H1 (cell line): ENCODE measurements around the gene SEMA6A. TPM values are rescaled to one million over a fixed set of nuclear protein-coding genes. Genes with fewer than 3 reads are reported as not detected.

Source experiments
- CTCF ChIA-PET: fragments of 300-600 bp; sonication (Branson Sonifier 250); formaldehyde crosslinking; loops from one replicate; lab custom pipeline; 2021; ENCODE audit not compliant: partially characterized antibody; lab: Charles Lee
- POLR2A ChIA-PET: fragments of 300-600 bp; sonication (Branson Sonifier 250); formaldehyde crosslinking; loops from one replicate; lab custom pipeline; 2021; ENCODE audit warnings: inconsistent platforms; ENCODE audit not compliant: partially characterized antibody; lab: Charles Lee
- DNase-seq, 2 experiments: peaks; one replicate each; pipeline versions ENCODE4 v3.0.0 to v3.0.0-alpha.2; 2010 to 2022; ENCODE audit warnings: low spot score in 2 of 2, low read depth in 1 of 2, mixed read lengths in 1 of 2
- FAIRE-seq: peaks from 2 replicates; lab custom pipeline; 2011; peaks lifted over from hg19 to GRCh38; lab: Jason Lieb, UNC
- H2AFZ ChIP-seq: 2 replicates; pipeline ENCODE4 v1.8.1; 2012; ENCODE audit warnings: low read length, inconsistent platforms
- H2AK5ac ChIP-seq: 2 replicates; pipeline ENCODE4 v1.6.1; 2013; ENCODE audit warnings: low read depth, low read length
- H2BK120ac ChIP-seq: replicated peaks from 2 replicates; pipeline ENCODE3; 2013; ENCODE audit warnings: low read depth, low read length, inconsistent platforms
- H2BK12ac ChIP-seq: 2 replicates; pipeline ENCODE4 v1.6.1; 2013; ENCODE audit warnings: low read depth, low read length
- H2BK15ac ChIP-seq: 2 replicates; pipeline ENCODE4 v1.6.1; 2013; ENCODE audit warnings: low read length
- H2BK20ac ChIP-seq: 2 replicates; pipeline ENCODE4 v1.6.1; 2013; ENCODE audit warnings: low read length
- H2BK5ac ChIP-seq: 2 replicates; pipeline ENCODE4 v1.6.1; 2013; ENCODE audit warnings: low read depth, low read length
- H3K14ac ChIP-seq: 2 replicates; pipeline ENCODE4 v1.6.1; 2013; ENCODE audit warnings: inconsistent platforms; ENCODE audit not compliant: insufficient read length
- H3K18ac ChIP-seq: 2 replicates; pipeline ENCODE4 v1.6.1; 2013; ENCODE audit warnings: low read length; ENCODE audit errors: extremely low read depth
- H3K23ac ChIP-seq: 2 replicates; pipeline ENCODE4 v1.6.1; 2013; ENCODE audit warnings: inconsistent platforms; ENCODE audit not compliant: insufficient read length
- H3K23me2 ChIP-seq: 2 replicates; pipeline ENCODE4 v1.6.1; 2013; ENCODE audit warnings: low read depth, low read length
- H3K27ac ChIP-seq: 2 replicates; pipeline ENCODE4 v1.6.1; 2011; ENCODE audit warnings: low read depth, low read length, inconsistent platforms
- H3K27me3 ChIP-seq, 4 experiments: replicated peaks in 1 of 4; 1 replicate in 1 of 4; 2 replicates in 3 of 4; pipeline versions ENCODE4 v1.6.1 to v1.8.1; 2011 to 2013; ENCODE audit warnings: low read length in 3 of 4, mild to moderate bottlenecking in 3 of 4, inconsistent platforms in 2 of 4, mixed read lengths in 2 of 4, moderate library complexity in 1 of 4; ENCODE audit not compliant: control insufficient read depth in 3 of 4, insufficient read depth in 3 of 4; ENCODE audit errors: extremely low read depth in 1 of 4
- H3K36me3 ChIP-seq, 4 experiments: 2 replicates each; pipeline versions ENCODE4 v1.6.1 to v1.8.1; 2011 to 2013; ENCODE audit warnings: mild to moderate bottlenecking in 4 of 4, low read length in 3 of 4, moderate library complexity in 2 of 4, control low read depth in 1 of 4, inconsistent platforms in 1 of 4; ENCODE audit not compliant: insufficient read depth in 4 of 4, control insufficient read depth in 2 of 4
- H3K4ac ChIP-seq: replicated peaks from 2 replicates; pipeline ENCODE3; 2013; ENCODE audit warnings: low read length, low read depth, mixed read lengths, inconsistent platforms; ENCODE audit not compliant: insufficient read length
- H3K4me1 ChIP-seq, 4 experiments: replicated peaks in 1 of 4; 1 replicate in 1 of 4; 2 replicates in 3 of 4; pipeline versions ENCODE4 v1.6.1 to v1.8.1; 2011 to 2013; ENCODE audit warnings: low read length in 3 of 4, inconsistent platforms in 2 of 4, mixed read lengths in 1 of 4; ENCODE audit not compliant: insufficient read depth in 4 of 4, control insufficient read depth in 3 of 4
- H3K4me2 ChIP-seq, 2 experiments: 2 replicates each; pipeline versions ENCODE4 v1.6.1 to v1.8.1; 2011 to 2013; ENCODE audit warnings: low read depth in 2 of 2, low read length in 2 of 2, control low read depth in 1 of 2, inconsistent platforms in 1 of 2, mild to moderate bottlenecking in 1 of 2; ENCODE audit not compliant: insufficient read depth in 1 of 2
- H3K4me3 ChIP-seq, 4 experiments: fragments of 200-600, 300-600 bp in 1 of 4; sonication (generic), shearing (Covaris generic), sonication (Bioruptor Twin) in 1 of 4; 2 replicates each; pipeline versions ENCODE4 v1.5.1 to v1.8.1; 2011 to 2016; ENCODE audit warnings: low read length in 4 of 4, low read depth in 3 of 4, control low read depth in 2 of 4, inconsistent platforms in 2 of 4, mild to moderate bottlenecking in 2 of 4, mixed read lengths in 1 of 4, moderate library complexity in 1 of 4; ENCODE audit not compliant: insufficient read depth in 2 of 4; ENCODE audit errors: extremely low read depth in 1 of 4
- H3K56ac ChIP-seq: replicated peaks from 2 replicates; pipeline ENCODE3; 2013; ENCODE audit warnings: low read depth, mild to moderate bottlenecking, mixed read lengths, low read length, inconsistent platforms; ENCODE audit not compliant: insufficient read length
- H3K79me1 ChIP-seq: 2 replicates; pipeline ENCODE4 v1.6.1; 2013; ENCODE audit warnings: low read depth, low read length, control low read depth
- H3K79me2 ChIP-seq, 2 experiments: 2 replicates each; pipeline versions ENCODE4 v1.6.1 to v1.8.1; 2012 to 2013; ENCODE audit warnings: low read length in 2 of 2, mild to moderate bottlenecking in 2 of 2, inconsistent platforms in 1 of 2; ENCODE audit not compliant: insufficient read depth in 2 of 2, control insufficient read depth in 1 of 2
- H3K9ac ChIP-seq, 4 experiments: replicated peaks in 1 of 4; 1 replicate in 1 of 4; 2 replicates in 3 of 4; pipeline versions ENCODE4 v1.6.1 to v1.8.1; 2011 to 2013; ENCODE audit warnings: low read depth in 3 of 4, low read length in 3 of 4, control low read depth in 2 of 4, mild to moderate bottlenecking in 2 of 4, moderate library complexity in 2 of 4, inconsistent platforms in 1 of 4; ENCODE audit errors: extremely low read depth in 1 of 4
- H3K9me3 ChIP-seq, 2 experiments: 2 replicates each; pipeline versions ENCODE4 v1.6.1 to v1.8.1; 2012 to 2013; ENCODE audit warnings: mild to moderate bottlenecking in 2 of 2, moderate library complexity in 2 of 2, control low read depth in 1 of 2, inconsistent platforms in 1 of 2, low read depth in 1 of 2, low read length in 1 of 2, mixed read lengths in 1 of 2; ENCODE audit not compliant: insufficient read depth in 2 of 2
- H4K20me1 ChIP-seq, 2 experiments: replicated peaks in 1 of 2; 2 replicates each; pipeline versions ENCODE3 to v1.8.1; 2011 to 2013; ENCODE audit warnings: inconsistent platforms in 2 of 2, low read length in 2 of 2, mild to moderate bottlenecking in 1 of 2; ENCODE audit not compliant: insufficient read depth in 2 of 2, control insufficient read depth in 1 of 2
- H4K5ac ChIP-seq: 2 replicates; pipeline ENCODE4 v1.6.1; 2013; ENCODE audit warnings: low read length, low read depth, mixed read lengths, inconsistent platforms; ENCODE audit not compliant: insufficient read length
- H4K8ac ChIP-seq: 2 replicates; pipeline ENCODE4 v1.8.0; 2013; ENCODE audit warnings: mild to moderate bottlenecking, moderate library complexity, low read length, inconsistent platforms; ENCODE audit not compliant: insufficient read depth; ENCODE audit errors: extremely low read depth
- H4K91ac ChIP-seq: replicated peaks from 2 replicates; pipeline ENCODE3; 2013; ENCODE audit warnings: low read length, mixed read lengths, inconsistent platforms; ENCODE audit not compliant: insufficient read length
- BACH1 ChIP-seq: IDR thresholded peaks from 2 replicates; pipeline ENCODE4 v1.6.1; 2012; ENCODE audit warnings: low read length, improper control_type of control experiment
- BRCA1 ChIP-seq: IDR thresholded peaks from 2 replicates; pipeline ENCODE4 v1.6.1; 2012; ENCODE audit warnings: low read depth, low read length, improper control_type of control experiment
- CHD1 ChIP-seq: IDR thresholded peaks from 2 replicates; pipeline ENCODE4 v1.6.1; 2012; ENCODE audit warnings: low read depth, low read length, improper control_type of control experiment
- EP300 ChIP-seq, 2 experiments: IDR thresholded peaks; 1 replicate in 1 of 2; 2 replicates in 1 of 2; pipeline ENCODE4 v1.6.1; 2011 to 2012; ENCODE audit warnings: low read depth in 2 of 2, low read length in 2 of 2, mild to moderate bottlenecking in 2 of 2, borderline replicate concordance in 1 of 2, inconsistent platforms in 1 of 2, moderate library complexity in 1 of 2
- KDM5A ChIP-seq: fragments of 200-600 bp; IDR thresholded peaks from 2 replicates; pipeline ENCODE4 v1.7.1; 2012; ENCODE audit warnings: mild to moderate bottlenecking, low read length, inconsistent platforms, mixed read lengths
- NRF1 ChIP-seq: IDR thresholded peaks from 2 replicates; pipeline ENCODE4 v1.6.1; 2011; ENCODE audit warnings: mild to moderate bottlenecking, low read depth, low read length, improper control_type of control experiment
- POLR2AphosphoS5 ChIP-seq: IDR thresholded peaks from 2 replicates; pipeline ENCODE4 v1.6.1; 2011; ENCODE audit warnings: low read depth, low read length
- RFX5 ChIP-seq: IDR thresholded peaks from 2 replicates; pipeline ENCODE4 v1.6.1; 2011; ENCODE audit warnings: low read depth, low read length, improper control_type of control experiment, borderline replicate concordance
- SIX5 ChIP-seq: IDR thresholded peaks from 2 replicates; pipeline ENCODE4 v1.6.1; 2011; ENCODE audit warnings: mild to moderate bottlenecking, low read depth, low read length
- TBP ChIP-seq: IDR thresholded peaks from 2 replicates; pipeline ENCODE4 v1.6.1; 2011; ENCODE audit warnings: low read depth, low read length, improper control_type of control experiment
- TEAD4 ChIP-seq: IDR thresholded peaks from 2 replicates; pipeline ENCODE4 v1.6.1; 2012; ENCODE audit warnings: low read depth, low read length, inconsistent platforms, mixed read lengths
- WGBS, 2 experiments: shearing (Covaris generic) in 1 of 2; methylation state at CpG; one replicate each; pipeline versions ENCODE4 v1.1.6 to v1.1.7; 2013 to 2015; ENCODE audit warnings: low lambda C conversion rate in 2 of 2, mixed read lengths in 2 of 2, inconsistent platforms in 1 of 2, low coverage in 1 of 2, missing lambda C conversion rate in 1 of 2; ENCODE audit not compliant: insufficient replicate concordance in 2 of 2, insufficient coverage in 1 of 2, insufficient read length in 1 of 2; ENCODE audit errors: extremely low coverage in 1 of 2, missing lambda C conversion rate in 1 of 2; 5-methylcytosine and 5-hydroxymethylcytosine counted together
- polyA plus RNA-seq, 7 experiments: library from polyadenylated mRNA; depleted of rRNA in 3 of 7; stranded (reverse) in 5 of 7; unstranded in 2 of 7; fragments of >200 nt in 5 of 7; fragments of 200-250 nt in 2 of 7; gene quantifications; 1 replicate in 5 of 7; 2 replicates in 1 of 7; 4 replicates in 1 of 7; pipeline versions ENCODE4 v1.2.1 to v1.2.3, GENCODE V29; 2011 to 2013; ENCODE audit warnings: missing spikeins in 2 of 7, mixed read lengths in 2 of 7
- total RNA-seq: library from RNA; stranded (reverse); fragmentation: NEBNext Ultra II Directional; extraction: Animal tissue kit (Norgen Biotek cat#: 25700); gene quantifications from 2 replicates; pipeline ENCODE4 v1.2.1, GENCODE V29; 2021
- TF ChIP-seq, protein P1 (sequence below): IDR thresholded peaks from 2 replicates; pipeline ENCODE4 v1.6.1; 2012; ENCODE audit warnings: low read length, inconsistent platforms
- TF ChIP-seq, protein P2 (sequence below): IDR thresholded peaks from 2 replicates; pipeline ENCODE4 v1.6.1; 2011; ENCODE audit warnings: low read depth, mild to moderate bottlenecking, low read length; ENCODE audit not compliant: insufficient read depth

SEMA6A gene
- total and polyA plus RNA-seq, 2 of the 8 experiments (the other 6 are each of a cell fraction or from before 2014, with no cell fraction given), result 78.3 to 277 TPM

DNA sequence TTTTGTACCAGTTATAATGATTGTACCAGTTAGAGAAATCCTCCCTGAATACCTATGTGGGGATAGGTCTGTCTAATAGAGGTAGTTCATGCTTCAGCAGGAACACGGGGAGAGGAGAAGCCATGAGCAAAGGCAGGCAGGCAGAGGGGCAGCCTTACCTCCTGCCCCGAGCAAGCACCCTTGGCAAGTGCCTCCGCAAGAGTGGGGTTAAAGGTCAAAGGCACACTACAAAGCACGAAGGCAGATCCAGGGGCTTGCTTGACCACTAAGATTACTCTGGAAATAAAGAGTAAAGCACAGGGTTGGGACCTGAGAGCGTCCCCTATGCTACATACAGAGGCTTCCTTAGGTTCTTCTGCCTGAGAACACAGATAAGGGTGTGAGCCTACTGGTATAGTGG lies 100.9 kb downstream of the SEMA6A start:
- DNase-seq (no peak), FAIRE-seq (no peak)
- POLR2A ChIA-PET, result interaction anchor here (0.6 kb wide), 1 partner anchor 27 kb away, joined by 3 read pairs; no protein-coding TSS in a partner anchor
- peaks cover 27 to 99% (median 79%) of the 10 kb centered on the region in 4 experiments for H3K36me3 ChIP-seq
- no peaks in the 10 kb centered on the region for H3K79me1 ChIP-seq
- H4K8ac ChIP-seq, result no peak overlapping the region
- 96% methylated on average over 5 of the region's 5 CpGs; no CpG with 5 or more reads in 1 of the 2 experiments for WGBS, 2 experiments
- H3K4me2 ChIP-seq, result no peak overlapping the region
- no peaks in the 10 kb centered on the region for H3K23me2 ChIP-seq
- no peak overlapping the region for H2AK5ac ChIP-seq
- H3K27ac ChIP-seq, result no peak overlapping the region
- no peak overlapping the region for H2BK120ac ChIP-seq
- no peak overlapping the region for H2BK15ac ChIP-seq
- no peaks in the 10 kb centered on the region for H3K9me3 ChIP-seq
- no peak overlapping the region for H4K91ac ChIP-seq
- H3K79me2 ChIP-seq, result no peaks in the 10 kb centered on the region
- H2BK5ac ChIP-seq, result no peak overlapping the region
- no peak overlapping the region for H3K14ac ChIP-seq
- peaks cover 0 to 2% of the 10 kb centered on the region in 2 experiments for H4K20me1 ChIP-seq
- no peaks in the 10 kb centered on the region for H3K27me3 ChIP-seq
- H4K5ac ChIP-seq, result no peak overlapping the region
- CTCF ChIA-PET, result interaction anchor here (0.6 kb wide), 2 partner anchors 104 to 1166 kb away, joined by 3 read pairs; no protein-coding TSS in a partner anchor
- H3K9ac ChIP-seq, result no peak overlapping the region
- no peak overlapping the region for H2BK20ac ChIP-seq
- no peaks in the 10 kb centered on the region for H3K4me1 ChIP-seq
- no peak overlapping the region for H3K56ac ChIP-seq
- no peak overlapping the region for H3K23ac ChIP-seq
- no peak overlapping the region for H3K18ac ChIP-seq
- H3K4me3 ChIP-seq, result no peak overlapping the region
- H2BK12ac ChIP-seq, result no peak overlapping the region
- no peak overlapping the region for H2AFZ ChIP-seq
- no peak overlapping the region for H3K4ac ChIP-seq
- TF ChIP-seq NRF1 (no peak), TEAD4 (no peak), BACH1 (no peak), RFX5 (no peak), KDM5A (no peak), TBP (no peak), BRCA1 (no peak), EP300 (IDR thresholded peaks at IDR 0.05; ENCODE audit: borderline replicate concordance in 1 of 2, low read depth in 2 of 2, low read length in 2 of 2) (no peak), SIX5 (no peak), CHD1 (no peak), POLR2AphosphoS5 (no peak)
- TF ChIP-seq, protein P1, sequence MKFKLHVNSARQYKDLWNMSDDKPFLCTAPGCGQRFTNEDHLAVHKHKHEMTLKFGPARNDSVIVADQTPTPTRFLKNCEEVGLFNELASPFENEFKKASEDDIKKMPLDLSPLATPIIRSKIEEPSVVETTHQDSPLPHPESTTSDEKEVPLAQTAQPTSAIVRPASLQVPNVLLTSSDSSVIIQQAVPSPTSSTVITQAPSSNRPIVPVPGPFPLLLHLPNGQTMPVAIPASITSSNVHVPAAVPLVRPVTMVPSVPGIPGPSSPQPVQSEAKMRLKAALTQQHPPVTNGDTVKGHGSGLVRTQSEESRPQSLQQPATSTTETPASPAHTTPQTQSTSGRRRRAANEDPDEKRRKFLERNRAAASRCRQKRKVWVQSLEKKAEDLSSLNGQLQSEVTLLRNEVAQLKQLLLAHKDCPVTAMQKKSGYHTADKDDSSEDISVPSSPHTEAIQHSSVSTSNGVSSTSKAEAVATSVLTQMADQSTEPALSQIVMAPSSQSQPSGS, result no peak
- TF ChIP-seq, protein P2, sequence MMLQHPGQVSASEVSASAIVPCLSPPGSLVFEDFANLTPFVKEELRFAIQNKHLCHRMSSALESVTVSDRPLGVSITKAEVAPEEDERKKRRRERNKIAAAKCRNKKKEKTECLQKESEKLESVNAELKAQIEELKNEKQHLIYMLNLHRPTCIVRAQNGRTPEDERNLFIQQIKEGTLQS, result no peak
